Measurements from ENCODE around the gene RIMOC1.

Gene RIMOC1

GRCh38 chr5:41929035-41929434, 24.9 kb downstream of the RIMOC1 start:
- H3K4me1 ChIP-seq (ENCODE audit: control insufficient read depth, insufficient read depth, low read length): peaks cover 3% of the 10 kb centered on the region; the same call in 1 of the 2 replicates
- no peaks in the 10 kb centered on the region for H3K9me3 ChIP-seq (ENCODE audit: control insufficient read depth, insufficient read depth, low read depth, low read length)
- POLR2A ChIA-PET: no interaction called here
- no peak for TF ChIP-seq SP7 (tag by site-specific recombination; IDR thresholded peaks at IDR 0.05)
- TF ChIP-seq ZNF510 (tag by site-specific recombination; IDR thresholded peaks at IDR 0.05; ENCODE audit: insufficient replicate concordance): no peak
- no peak for TF ChIP-seq ZNF416 (tag by site-specific recombination; IDR thresholded peaks at IDR 0.05)
- TF ChIP-seq BCL11B (tag by site-specific recombination; IDR thresholded peaks at IDR 0.05; ENCODE audit: low read depth): no peak
- TF ChIP-seq ZFP69B (tag by site-specific recombination; IDR thresholded peaks at IDR 0.05): no peak
- TF ChIP-seq ZBTB44 (tag by site-specific recombination; IDR thresholded peaks at IDR 0.05): no peak
- TF ChIP-seq TCF7L2 (IDR thresholded peaks at IDR 0.05; ENCODE audit: borderline replicate concordance, low read depth, low read length): no peak
- no peak for TF ChIP-seq ZNF549 (tag by site-specific recombination; IDR thresholded peaks at IDR 0.05)
- TF ChIP-seq BCL6B (tag by site-specific recombination; IDR thresholded peaks at IDR 0.05): no peak
- TF ChIP-seq HOXC10 (CRISPR knock-in tag; IDR thresholded peaks at IDR 0.05): no peak
- no peak for TF ChIP-seq ZNF24 (tag by site-specific recombination; IDR thresholded peaks at IDR 0.05)
- no peak for TF ChIP-seq ZNF518A (tag by site-specific recombination; conservative IDR thresholded peaks at IDR 0.05; ENCODE audit: low read depth)
- no peak for TF ChIP-seq ZNF239 (tag by site-specific recombination; IDR thresholded peaks at IDR 0.05)
- TF ChIP-seq ZNF473 (tag by site-specific recombination; IDR thresholded peaks at IDR 0.05): no peak
- peaks cover 0 to 6% of the 10 kb centered on the region in 2 experiments; a peak in 1 of 3 replicates for H3K36me3 ChIP-seq (ENCODE audit: control insufficient read depth in 2 of 2, insufficient read depth in 1 of 2, low read length in 2 of 2)
- CTCF ChIA-PET: interaction anchor here (0.6 kb wide), 2 partner anchors 10 to 136 kb away, joined by 3 read pairs; no protein-coding TSS in a partner anchor
- H3K27ac ChIP-seq (ENCODE audit: extremely low read depth, low read depth, low read length): no peak overlapping the region
- H3K4me3 ChIP-seq (ENCODE audit: low read depth, low read length): no peak overlapping the region

DNA sequence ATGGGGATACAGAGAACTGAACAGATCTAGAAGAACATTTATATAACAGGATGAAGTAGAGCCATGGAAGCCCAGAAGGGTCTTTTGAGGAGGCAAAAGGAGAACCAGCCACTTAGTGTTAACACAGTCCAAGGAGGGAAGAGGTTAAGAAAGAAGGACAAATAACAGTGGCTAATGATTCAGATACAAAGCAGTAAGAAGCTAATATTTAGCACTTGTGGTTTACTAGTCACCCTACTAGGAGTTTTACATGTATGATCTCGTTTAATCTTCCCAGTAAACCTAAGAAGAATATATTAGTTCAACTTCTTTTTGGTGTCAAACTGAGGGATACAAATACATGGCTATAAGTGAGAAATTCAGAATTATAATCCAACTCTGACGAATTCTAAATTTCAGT, 28.6 kb downstream of the RIMOC1 start:
- Histone ChIP-seq H3K36me3 (ENCODE audit: control insufficient read depth in 2 of 2, insufficient read depth in 1 of 2, low read length in 2 of 2) (peaks cover 0 to 15% of the 10 kb centered on the region in 2 experiments; a peak in 1 of 3 replicates), H3K4me1 (ENCODE audit: control insufficient read depth, insufficient read depth, low read length) (no peaks in the 10 kb centered on the region), H3K4me3 (ENCODE audit: low read depth, low read length) (no peak overlapping the region), H3K9me3 (ENCODE audit: control insufficient read depth, insufficient read depth, low read depth, low read length) (no peaks in the 10 kb centered on the region), H3K27ac (ENCODE audit: extremely low read depth, low read depth, low read length) (no peak overlapping the region)
- POLR2A ChIA-PET: no interaction called here
- no peak for TF ChIP-seq ZNF2 (tag by site-specific recombination; IDR thresholded peaks at IDR 0.05)
- no peak for TF ChIP-seq ZNF544 (tag by site-specific recombination; IDR thresholded peaks at IDR 0.05)
- TF ChIP-seq YY2 (tag by site-specific recombination; IDR thresholded peaks at IDR 0.05): no peak
- no peak for TF ChIP-seq GLI4 (tag by site-specific recombination; IDR thresholded peaks at IDR 0.05)
- no peak for TF ChIP-seq ZNF292 (tag by site-specific recombination; IDR thresholded peaks at IDR 0.05; ENCODE audit: borderline replicate concordance, low read depth)
- TF ChIP-seq ZNF521 (tag by site-specific recombination; IDR thresholded peaks at IDR 0.05): no peak
- CTCF ChIA-PET: interaction anchor here (2.3 kb wide), 1 partner anchor 124 kb away, joined by 6 read pairs; no protein-coding TSS in a partner anchor
